ENCODE data around the gene SEMA3G.

DNA sequence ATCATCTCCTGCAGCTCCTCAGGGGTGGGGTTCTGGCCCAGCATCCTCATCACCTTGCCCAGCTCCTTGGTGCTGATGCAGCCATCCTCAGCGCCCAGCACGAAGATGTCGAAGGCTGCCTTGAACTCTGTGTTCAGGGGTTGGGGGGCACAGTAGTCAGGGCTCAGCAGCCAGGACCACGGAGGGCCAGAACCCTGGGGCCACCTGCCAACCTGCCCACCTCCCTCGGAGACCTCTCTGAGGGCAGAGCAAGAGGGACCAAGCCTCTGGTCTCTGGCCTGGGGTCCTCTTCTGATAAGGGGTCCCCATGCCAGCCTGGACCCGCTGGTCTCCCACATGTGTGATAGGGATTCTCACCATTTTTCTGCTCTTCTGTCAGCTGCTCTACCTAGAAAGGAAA is 7.2 kb upstream of the SEMA3G start:
- TF ChIP-seq POLR2A (IDR thresholded peaks at IDR 0.05): no peak
- TF ChIP-seq, protein P1, sequence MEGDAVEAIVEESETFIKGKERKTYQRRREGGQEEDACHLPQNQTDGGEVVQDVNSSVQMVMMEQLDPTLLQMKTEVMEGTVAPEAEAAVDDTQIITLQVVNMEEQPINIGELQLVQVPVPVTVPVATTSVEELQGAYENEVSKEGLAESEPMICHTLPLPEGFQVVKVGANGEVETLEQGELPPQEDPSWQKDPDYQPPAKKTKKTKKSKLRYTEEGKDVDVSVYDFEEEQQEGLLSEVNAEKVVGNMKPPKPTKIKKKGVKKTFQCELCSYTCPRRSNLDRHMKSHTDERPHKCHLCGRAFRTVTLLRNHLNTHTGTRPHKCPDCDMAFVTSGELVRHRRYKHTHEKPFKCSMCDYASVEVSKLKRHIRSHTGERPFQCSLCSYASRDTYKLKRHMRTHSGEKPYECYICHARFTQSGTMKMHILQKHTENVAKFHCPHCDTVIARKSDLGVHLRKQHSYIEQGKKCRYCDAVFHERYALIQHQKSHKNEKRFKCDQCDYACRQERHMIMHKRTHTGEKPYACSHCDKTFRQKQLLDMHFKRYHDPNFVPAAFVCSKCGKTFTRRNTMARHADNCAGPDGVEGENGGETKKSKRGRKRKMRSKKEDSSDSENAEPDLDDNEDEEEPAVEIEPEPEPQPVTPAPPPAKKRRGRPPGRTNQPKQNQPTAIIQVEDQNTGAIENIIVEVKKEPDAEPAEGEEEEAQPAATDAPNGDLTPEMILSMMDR (IDR thresholded peaks at IDR 0.05): no peak
- TF ChIP-seq POLR2AphosphoS5 (IDR thresholded peaks at IDR 0.05; ENCODE audit: insufficient read depth in 1 of 2, low read depth in 1 of 2): no peak
